Hematopoietic multipotent progenitor cell treated with erythropoietin and hydrocortisone succinate and interleukin-3 and kit ligand, for 15 days (in vitro differentiated cells): ENCODE results near the gene AIFM3.
"Not testable (repeated sequence)": the region's sequence is repeated elsewhere in the genome, so short reads cannot be mapped to it uniquely, and the experiment has no call there.

Experiments
- DNase-seq: peaks from one replicate; pipeline ENCODE4 v3.0.0-alpha.2; 2015; ENCODE audit warnings: low spot score

Gene AIFM3

DNA sequence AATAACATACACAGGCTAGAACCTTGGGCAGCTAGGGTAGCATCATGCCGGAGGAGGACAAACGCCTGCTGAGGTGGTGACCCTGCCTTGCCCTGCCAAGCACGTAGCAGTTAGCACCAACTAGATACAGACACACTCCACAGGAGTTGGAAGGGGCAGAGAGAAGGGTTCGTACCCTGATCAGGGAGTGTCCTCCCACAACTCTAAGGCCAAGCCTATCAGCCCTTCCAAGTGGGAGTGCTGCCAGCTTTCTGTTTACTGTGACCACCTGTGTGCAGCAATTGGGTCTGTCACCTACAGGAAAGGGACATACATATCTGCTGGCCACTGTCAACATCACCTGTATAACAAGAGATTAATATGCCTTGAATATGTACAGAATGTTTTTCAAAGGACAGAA is 36.7 kb downstream of the AIFM3 start:
- no peak for DNase-seq

GRCh38 chr22:21009208-21009607 is 42.2 kb downstream of the AIFM3 start:
- DNase-seq: not testable (repeated sequence)

- peak; percentile 14 for DNase-seq
Observed at GRCh38 chr22:21009638-21010425, 42.8 kb downstream of the AIFM3 start.

DNA sequence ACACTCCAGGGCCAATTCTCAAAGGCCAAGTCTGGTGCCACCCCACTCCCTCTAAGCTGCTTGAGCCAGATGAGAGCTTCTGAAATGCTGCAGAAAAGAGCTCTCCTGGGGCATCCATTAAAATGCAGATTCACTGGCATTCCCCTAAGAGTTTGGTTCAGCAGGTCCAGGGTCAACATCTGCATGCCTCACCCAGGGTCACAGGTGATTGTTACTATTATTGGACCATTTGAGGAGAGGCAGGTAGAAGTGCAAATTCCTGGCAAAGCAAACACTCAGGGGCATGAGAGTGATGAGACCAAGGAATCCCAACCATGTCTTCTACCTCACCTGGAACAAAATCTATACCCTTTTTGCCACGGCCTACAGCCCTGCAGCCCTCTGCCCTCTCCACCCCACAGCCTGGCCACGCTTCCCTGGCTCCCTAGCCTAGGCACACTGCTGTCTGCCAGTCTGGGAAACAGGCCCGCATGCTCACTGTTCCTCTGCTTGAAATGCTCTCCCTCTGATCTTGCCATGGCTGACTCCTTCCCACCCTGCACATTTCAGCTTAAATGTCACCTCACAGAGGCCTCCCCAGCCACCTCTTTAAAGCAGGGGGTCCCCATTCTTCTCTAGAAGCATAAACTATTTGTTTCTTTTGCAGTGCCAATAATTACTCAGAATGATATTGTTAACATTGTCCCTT is 43.5 kb downstream of the AIFM3 start:
- DNase-seq: no peak

DNA sequence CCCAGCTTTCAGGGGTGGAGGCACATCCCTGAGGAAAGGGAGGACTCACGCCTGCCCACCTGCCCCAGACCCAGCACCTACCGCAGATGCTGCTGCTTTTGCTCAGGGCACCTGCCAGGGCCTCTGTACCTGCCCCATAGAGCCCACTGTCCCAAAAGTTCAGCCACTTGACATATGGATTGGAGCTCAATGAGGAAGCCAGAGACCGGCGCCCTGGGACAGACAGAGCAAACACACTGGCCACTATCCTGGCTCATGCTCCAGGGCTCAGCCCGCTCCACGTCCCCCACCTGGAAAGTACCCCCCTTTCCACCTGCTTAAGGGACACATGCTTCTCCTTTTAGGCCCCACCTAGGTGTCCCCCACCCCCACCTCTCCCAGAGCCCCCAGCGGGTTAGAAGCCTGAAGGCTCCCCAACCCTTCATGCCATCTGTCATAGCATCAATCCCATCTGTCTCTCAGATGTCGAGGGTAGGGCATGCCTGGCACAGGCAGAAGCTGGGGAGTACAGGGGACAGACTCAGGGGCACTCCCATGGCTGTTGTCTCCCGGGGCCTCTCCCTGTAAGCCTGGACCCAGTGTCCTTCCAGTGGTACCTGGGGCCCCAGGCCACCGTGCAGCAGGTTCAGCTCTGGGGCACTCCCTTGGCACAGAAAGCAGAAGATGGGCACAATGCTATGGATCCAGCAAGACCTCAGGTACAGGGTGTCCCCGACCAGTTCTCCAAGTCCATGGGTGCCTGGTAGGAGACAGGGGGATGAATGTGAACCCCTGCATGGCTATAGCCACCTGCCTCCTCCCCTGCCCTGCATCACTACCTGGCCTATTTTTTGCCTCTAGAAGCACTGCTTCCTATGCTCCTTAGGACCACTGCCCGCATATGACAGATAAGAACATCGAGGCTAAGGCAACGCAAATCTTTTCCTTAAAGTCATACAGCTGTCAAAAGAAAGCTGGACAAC is 45.7 kb downstream of the AIFM3 start:
- DNase-seq: no peak

DNA sequence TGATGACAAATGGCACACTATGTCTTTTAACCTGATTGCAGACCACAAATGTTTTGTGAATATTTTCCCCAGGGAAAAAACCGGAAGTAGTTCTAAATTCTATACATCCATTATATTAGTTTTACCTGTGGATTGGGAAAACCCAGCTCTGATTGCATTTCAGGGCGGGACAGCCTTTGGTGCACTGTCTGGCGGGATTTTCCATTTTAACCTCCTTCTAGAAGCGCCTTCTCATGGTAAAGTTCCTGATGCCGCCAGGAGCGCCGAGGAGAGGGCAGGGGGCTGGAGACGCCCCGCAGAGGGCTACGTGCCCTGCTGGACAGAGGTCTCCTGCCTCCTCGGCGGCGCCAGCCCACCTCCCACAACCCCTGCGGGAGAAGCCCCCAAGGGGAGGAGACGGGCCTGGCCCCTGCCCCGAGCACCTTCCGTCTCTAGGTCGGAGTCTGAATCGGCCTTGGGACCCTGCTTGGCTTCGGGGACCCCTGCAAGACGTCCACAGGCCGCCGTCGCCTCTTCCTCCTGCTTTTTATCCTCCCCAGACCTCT is 46.7 kb downstream of the AIFM3 start:
- no peak for DNase-seq

DNA sequence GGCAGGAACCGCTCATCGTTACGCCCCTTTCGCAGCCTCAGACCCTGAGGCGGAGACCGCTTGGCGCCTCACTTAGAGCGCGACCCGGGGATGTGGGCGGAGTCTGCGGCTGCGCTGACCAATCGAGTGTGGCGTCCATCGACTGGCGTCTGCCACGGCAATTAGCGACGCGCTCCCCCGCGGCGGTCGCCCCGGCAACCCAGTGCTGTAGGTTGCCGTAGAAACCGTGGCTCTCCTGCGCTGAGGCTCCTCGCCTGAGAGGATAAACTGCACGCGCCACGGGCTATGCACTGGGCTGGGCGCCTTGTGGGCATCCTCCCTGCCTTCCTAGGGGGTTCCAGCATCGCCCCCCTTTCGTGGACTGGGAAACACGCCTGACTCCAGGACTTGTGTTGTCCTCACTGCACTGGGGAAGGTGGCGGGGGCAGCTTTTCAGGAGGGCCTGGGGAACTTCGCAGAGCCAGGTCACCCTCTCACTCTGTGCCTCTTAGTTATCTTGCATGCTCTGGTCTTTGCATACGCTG is 47.2 kb downstream of the AIFM3 start:
- peak; percentile 58 for DNase-seq

DNA sequence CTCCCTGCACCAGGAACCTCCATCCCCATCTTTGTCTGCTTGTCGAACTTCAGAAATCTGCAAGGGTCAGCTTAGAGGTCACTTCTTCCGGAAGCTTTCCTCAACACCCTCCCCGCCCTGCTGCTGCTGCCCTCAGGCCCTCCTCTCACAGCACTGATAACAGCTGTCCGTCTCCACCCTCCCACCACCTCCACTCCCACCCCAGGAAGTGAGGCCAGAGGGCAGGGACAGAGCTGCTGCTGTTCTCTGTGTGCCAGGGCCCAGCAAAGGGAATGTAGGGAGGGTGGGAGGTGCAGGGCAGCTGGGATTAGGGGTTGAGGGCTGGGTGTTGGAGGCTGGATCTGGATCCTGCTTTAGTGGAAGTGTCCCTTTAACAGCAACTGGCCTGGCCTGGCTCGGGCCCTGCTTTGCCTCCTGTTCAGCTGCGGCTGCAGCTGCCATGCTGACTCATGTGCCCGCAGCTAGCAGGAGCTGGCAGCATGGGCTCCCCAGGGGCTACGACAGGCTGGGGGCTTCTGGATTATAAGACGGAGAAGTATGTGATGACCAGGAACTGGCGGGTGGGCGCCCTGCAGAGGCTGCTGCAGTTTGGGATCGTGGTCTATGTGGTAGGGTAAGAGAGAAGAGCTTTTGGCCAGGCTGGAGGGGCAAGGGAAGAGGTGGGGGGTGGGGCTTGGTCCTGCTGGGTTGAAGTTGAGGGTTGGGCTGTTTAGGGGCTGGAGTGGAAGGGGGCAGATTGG is 47.8 kb downstream of the AIFM3 start, which contains the start of gene P2RX6:
TSS of gene P2RX6 (plus strand) at position 440 of the 740 bp plus-strand sequence. CDS start at position 450, 10 bp downstream.
- DNase-seq: peak; percentile 48

- DNase-seq: no peak
Observed at GRCh38 chr22:21015466-21016006, 48.5 kb downstream of the AIFM3 start.

DNA sequence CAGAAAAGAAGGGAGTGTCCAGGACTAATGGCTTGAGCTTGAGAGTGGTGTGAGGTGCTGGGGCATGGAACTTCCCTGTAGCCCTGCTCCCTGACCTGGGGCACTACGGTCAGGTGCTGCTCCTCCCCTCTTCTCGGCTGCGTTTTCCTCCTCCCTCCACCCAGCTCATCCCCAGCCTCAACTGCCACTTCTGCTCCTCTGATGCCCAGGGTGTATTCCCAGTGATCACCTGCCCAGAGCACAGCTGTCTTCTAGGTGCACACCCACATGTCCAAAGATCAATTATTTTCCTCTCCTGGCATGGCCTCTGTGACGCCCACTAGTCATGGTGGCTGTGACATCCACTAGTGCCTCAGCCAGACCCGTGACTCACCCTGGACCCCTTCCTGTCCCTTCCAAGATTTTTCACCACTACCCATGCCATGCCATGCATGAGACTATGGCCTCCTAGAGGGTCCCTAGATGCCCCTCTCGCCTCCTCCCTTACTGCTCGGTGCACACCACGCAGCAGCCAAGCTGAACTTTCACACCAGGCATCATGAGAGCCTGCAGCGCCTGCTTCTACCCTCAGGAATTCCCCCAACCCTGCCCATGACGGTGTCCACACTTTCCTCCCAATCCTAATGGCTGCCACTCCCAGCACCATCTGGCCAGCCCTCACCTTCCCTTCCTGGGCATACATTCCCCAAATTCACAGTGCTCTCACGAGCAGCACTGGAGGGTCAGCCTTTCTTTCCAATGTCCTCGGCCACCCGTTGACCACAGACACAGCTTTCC is 49.8 kb downstream of the AIFM3 start:
- DNase-seq: no peak

- DNase-seq: no peak
Observed at GRCh38 chr22:21018314-21018713, 51.3 kb downstream of the AIFM3 start.

GRCh38 chr22:21020802-21021429 is 53.9 kb downstream of the AIFM3 start:
- DNase-seq: no peak

GRCh38 chr22:21022507-21022906 is 55.5 kb downstream of the AIFM3 start:
- DNase-seq: no peak

GRCh38 chr22:21022955-21023614 is 56.0 kb downstream of the AIFM3 start:
- DNase-seq: no peak

GRCh38 chr22:21025266-21025665 is 58.2 kb downstream of the AIFM3 start:
- DNase-seq: no peak

GRCh38 chr22:21025763-21026755 is 59.0 kb downstream of the AIFM3 start:
- no peak for DNase-seq
